IPS-20b (cell line): ENCODE measurements around the gene STUM.
"Not testable (repeated sequence)": the region's sequence is repeated elsewhere in the genome, so short reads cannot be mapped to it uniquely, and the experiment has no call there.

Experiments used
- H3K27ac ChIP-seq: one replicate; pipeline ENCODE4 v1.5.1; 2013; ENCODE audit warnings: low read length
- H3K27me3 ChIP-seq: 2 replicates; pipeline ENCODE4 v1.6.1; 2013; ENCODE audit warnings: mild to moderate bottlenecking, low read length, inconsistent platforms; ENCODE audit not compliant: insufficient read depth
- H3K36me3 ChIP-seq: 2 replicates; pipeline ENCODE4 v1.6.1; 2013; ENCODE audit warnings: low read depth, mild to moderate bottlenecking, inconsistent platforms, low read length, moderate library complexity; ENCODE audit not compliant: insufficient read depth
- H3K4me1 ChIP-seq: 2 replicates; pipeline ENCODE4 v1.6.1; 2013; ENCODE audit warnings: mild to moderate bottlenecking, control low read depth, inconsistent platforms, low read length, moderate library complexity; ENCODE audit not compliant: insufficient read depth
- H3K4me3 ChIP-seq: 2 replicates; pipeline ENCODE4 v1.5.1; 2013; ENCODE audit warnings: mild to moderate bottlenecking, low read length, inconsistent platforms
- H3K9ac ChIP-seq: 2 replicates; pipeline ENCODE4 v1.6.1; 2013; ENCODE audit warnings: low read depth, mild to moderate bottlenecking, inconsistent platforms, low read length, moderate library complexity
- H3K9me3 ChIP-seq: 2 replicates; pipeline ENCODE4 v1.6.1; 2013; ENCODE audit warnings: mild to moderate bottlenecking, low read depth, low read length, inconsistent platforms; ENCODE audit not compliant: insufficient read depth

The STUM gene

GRCh38 chr1:226632169-226632879, 83.8 kb downstream of the STUM start:
- H3K9ac ChIP-seq = no peak overlapping the region; the same call in 1 of the 2 replicates
- H3K4me1 ChIP-seq = peaks cover 8% of the 10 kb centered on the region; the same call in 1 of the 2 replicates
- no peak overlapping the region for H3K27ac ChIP-seq
- H3K27me3 ChIP-seq = peaks cover 4% of the 10 kb centered on the region
- H3K36me3 ChIP-seq = no peaks in the 10 kb centered on the region
- H3K4me3 ChIP-seq = no peak overlapping the region
- H3K9me3 ChIP-seq = no peaks in the 10 kb centered on the region

- no peaks in the 10 kb centered on the region for H3K27me3 ChIP-seq
- H3K4me1 ChIP-seq = peaks cover 8% of the 10 kb centered on the region; the same call in 1 of the 2 replicates
- H3K27ac ChIP-seq = no peak overlapping the region
- H3K36me3 ChIP-seq = no peaks in the 10 kb centered on the region
- no peaks in the 10 kb centered on the region for H3K9me3 ChIP-seq
- no peak overlapping the region for H3K4me3 ChIP-seq
- no peak overlapping the region for H3K9ac ChIP-seq
Observed at GRCh38 chr1:226632922-226633351, 84.4 kb downstream of the STUM start.

- no peak overlapping the region for H3K9ac ChIP-seq
- H3K27me3 ChIP-seq = no peaks in the 10 kb centered on the region
- H3K4me3 ChIP-seq = no peak overlapping the region
- no peaks in the 10 kb centered on the region for H3K9me3 ChIP-seq
- no peak overlapping the region for H3K27ac ChIP-seq
- H3K4me1 ChIP-seq = peaks cover 8% of the 10 kb centered on the region; the same call in 1 of the 2 replicates
- no peaks in the 10 kb centered on the region for H3K36me3 ChIP-seq
Observed at GRCh38 chr1:226633541-226634165, 85.1 kb downstream of the STUM start.

GRCh38 chr1:226634166-226634588, 85.6 kb downstream of the STUM start:
- Histone ChIP-seq H3K9ac (no peak overlapping the region), H3K4me1 (peaks cover 8% of the 10 kb centered on the region; the same call in 1 of the 2 replicates), H3K27ac (no peak overlapping the region), H3K9me3 (no peaks in the 10 kb centered on the region), H3K27me3 (no peaks in the 10 kb centered on the region), H3K4me3 (no peak overlapping the region), H3K36me3 (no peaks in the 10 kb centered on the region)

- no peak overlapping the region for H3K9ac ChIP-seq
- no peaks in the 10 kb centered on the region for H3K27me3 ChIP-seq
- peaks cover 8% of the 10 kb centered on the region; the same call in 1 of the 2 replicates for H3K4me1 ChIP-seq
- no peaks in the 10 kb centered on the region for H3K9me3 ChIP-seq
- no peak overlapping the region for H3K4me3 ChIP-seq
- H3K27ac ChIP-seq = no peak overlapping the region
- H3K36me3 ChIP-seq = no peaks in the 10 kb centered on the region
Observed at GRCh38 chr1:226634611-226635246, 86.2 kb downstream of the STUM start.

- Histone ChIP-seq H3K9ac (no peak overlapping the region; the same call in 1 of the 2 replicates), H3K4me1 (peaks cover 8% of the 10 kb centered on the region; the same call in 1 of the 2 replicates), H3K27ac (peak overlapping the region; percentile 54), H3K9me3 (no peaks in the 10 kb centered on the region), H3K4me3 (no peak overlapping the region), H3K36me3 (no peaks in the 10 kb centered on the region), H3K27me3 (no peaks in the 10 kb centered on the region)
Observed at GRCh38 chr1:226635456-226635941, 86.9 kb downstream of the STUM start.

GRCh38 chr1:226636847-226637096, 88.2 kb downstream of the STUM start:
- H3K9ac ChIP-seq = no peak overlapping the region
- H3K9me3 ChIP-seq = no peaks in the 10 kb centered on the region
- H3K4me1 ChIP-seq = peaks cover 8% of the 10 kb centered on the region; the same call in 1 of the 2 replicates
- no peaks in the 10 kb centered on the region for H3K27me3 ChIP-seq
- no peak overlapping the region for H3K27ac ChIP-seq
- no peak overlapping the region for H3K4me3 ChIP-seq
- no peaks in the 10 kb centered on the region for H3K36me3 ChIP-seq

GRCh38 chr1:226637147-226637935, 88.8 kb downstream of the STUM start:
- Histone ChIP-seq H3K4me1 (peaks cover 8% of the 10 kb centered on the region; the same call in 1 of the 2 replicates), H3K27me3 (no peaks in the 10 kb centered on the region), H3K27ac (no peak overlapping the region), H3K9ac (no peak overlapping the region), H3K9me3 (no peaks in the 10 kb centered on the region), H3K4me3 (no peak overlapping the region), H3K36me3 (no peaks in the 10 kb centered on the region)

GRCh38 chr1:226638001-226638601, 89.5 kb downstream of the STUM start:
- Histone ChIP-seq H3K27ac (no peak overlapping the region), H3K4me1 (peaks cover 8% of the 10 kb centered on the region; the same call in 1 of the 2 replicates), H3K4me3 (no peak overlapping the region), H3K9me3 (no peaks in the 10 kb centered on the region), H3K27me3 (no peaks in the 10 kb centered on the region), H3K9ac (no peak overlapping the region), H3K36me3 (no peaks in the 10 kb centered on the region)

- Histone ChIP-seq H3K4me1 (peaks cover 8% of the 10 kb centered on the region; the same call in 1 of the 2 replicates), H3K4me3 (no peak overlapping the region), H3K36me3 (no peaks in the 10 kb centered on the region), H3K9ac (no peak overlapping the region), H3K9me3 (no peaks in the 10 kb centered on the region), H3K27ac (no peak overlapping the region), H3K27me3 (no peaks in the 10 kb centered on the region)
Observed at GRCh38 chr1:226638608-226639007, 90.0 kb downstream of the STUM start.

GRCh38 chr1:226639206-226639605, 90.6 kb downstream of the STUM start:
- not testable (repeated sequence) for H3K27ac ChIP-seq, H3K4me1 ChIP-seq, H3K27me3 ChIP-seq, H3K36me3 ChIP-seq, H3K4me3 ChIP-seq, H3K9ac ChIP-seq, H3K9me3 ChIP-seq
